ENCODE data around the gene DDIT4L.
"Not testable (repeated sequence)": the region's sequence is repeated elsewhere in the genome, so short reads cannot be mapped to it uniquely, and the experiment has no call there.

Gene DDIT4L, protein sequence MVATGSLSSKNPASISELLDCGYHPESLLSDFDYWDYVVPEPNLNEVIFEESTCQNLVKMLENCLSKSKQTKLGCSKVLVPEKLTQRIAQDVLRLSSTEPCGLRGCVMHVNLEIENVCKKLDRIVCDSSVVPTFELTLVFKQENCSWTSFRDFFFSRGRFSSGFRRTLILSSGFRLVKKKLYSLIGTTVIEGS

DNA sequence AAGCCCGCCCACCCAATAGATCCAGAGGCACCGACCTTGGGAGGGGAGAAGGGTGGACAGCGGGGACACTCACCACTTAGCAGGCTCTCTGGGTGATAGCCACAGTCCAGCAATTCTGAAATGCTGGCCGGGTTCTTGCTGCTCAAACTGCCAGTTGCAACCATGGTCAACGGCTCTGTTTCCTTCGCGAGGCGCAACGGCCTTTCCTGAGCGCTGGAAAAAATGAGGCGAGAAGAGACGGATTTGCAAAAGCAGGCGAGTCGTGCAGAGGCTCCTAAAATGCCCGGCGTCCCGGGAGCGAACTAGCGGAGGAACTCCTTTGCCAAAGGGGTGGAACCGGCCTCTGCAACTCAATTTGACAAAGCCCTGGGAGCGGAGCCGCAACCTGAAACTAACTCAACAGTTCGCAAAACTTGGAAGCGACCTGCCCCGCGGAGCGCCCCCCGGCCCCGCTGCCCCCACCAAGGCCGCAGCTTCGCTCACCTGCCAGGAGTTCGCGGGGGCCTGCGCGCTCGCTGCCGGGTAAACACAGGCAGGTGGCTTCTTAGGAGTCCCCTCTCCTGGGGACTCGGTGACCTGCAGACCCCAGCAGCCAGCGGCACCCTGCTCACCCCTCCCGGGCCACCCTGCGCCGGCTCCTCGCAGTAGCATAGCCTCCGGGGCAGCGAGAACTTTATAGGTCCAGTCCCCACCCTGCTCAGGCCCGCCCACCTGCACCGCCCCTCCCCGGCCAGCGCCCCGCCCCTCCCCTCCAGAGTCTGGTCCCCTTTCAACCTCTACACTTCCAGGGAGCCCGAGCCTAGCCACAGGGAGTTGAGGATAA lies at the start of gene DDIT4L:
DDIT4L (minus strand) TSS at position 649 of the 823 bp plus-strand sequence; CDS start at position 164, 485 bp downstream.
- DNase-seq: peak; percentile 84

DNA sequence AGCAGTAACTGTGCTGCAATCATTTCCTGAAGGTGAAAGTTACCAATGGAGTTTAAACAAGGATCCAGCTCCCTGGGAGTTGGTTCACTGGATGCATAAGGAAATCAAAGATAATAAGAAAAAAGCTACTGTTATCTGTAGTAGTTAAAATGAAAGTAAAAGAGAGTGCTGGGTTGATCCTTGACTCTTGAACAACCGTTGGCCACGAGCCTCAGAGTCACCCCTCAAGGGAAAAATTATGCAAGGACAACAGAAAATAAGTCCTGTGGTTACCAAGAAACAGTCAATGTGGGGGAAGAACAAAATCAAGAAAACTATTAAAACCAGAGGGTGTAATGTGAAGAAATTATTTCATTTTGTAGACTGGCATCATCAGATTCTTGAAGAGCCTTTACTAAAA lies 49.7 kb upstream of the DDIT4L start:
- DNase-seq: no peak

DNA sequence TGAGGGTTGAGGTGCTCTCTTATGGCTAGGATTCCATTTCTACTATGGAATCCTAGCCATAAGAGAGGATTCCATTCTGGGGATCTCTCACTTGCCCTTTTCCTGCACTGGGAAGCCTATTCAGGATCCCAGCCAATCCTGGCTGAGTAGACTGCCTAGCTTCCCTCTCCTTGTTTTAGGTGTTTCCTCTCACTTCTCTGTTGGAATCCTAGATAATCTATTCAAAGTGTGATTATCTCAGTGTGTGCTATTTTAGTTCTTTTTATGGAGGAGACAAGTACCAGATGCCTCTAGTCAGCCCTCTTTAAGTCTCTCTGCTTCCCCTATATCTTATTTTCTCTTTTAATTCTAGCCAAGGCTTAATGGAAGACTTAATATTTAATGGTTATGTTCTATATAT lies 34.5 kb upstream of the DDIT4L start:
- DNase-seq: no peak

DNA sequence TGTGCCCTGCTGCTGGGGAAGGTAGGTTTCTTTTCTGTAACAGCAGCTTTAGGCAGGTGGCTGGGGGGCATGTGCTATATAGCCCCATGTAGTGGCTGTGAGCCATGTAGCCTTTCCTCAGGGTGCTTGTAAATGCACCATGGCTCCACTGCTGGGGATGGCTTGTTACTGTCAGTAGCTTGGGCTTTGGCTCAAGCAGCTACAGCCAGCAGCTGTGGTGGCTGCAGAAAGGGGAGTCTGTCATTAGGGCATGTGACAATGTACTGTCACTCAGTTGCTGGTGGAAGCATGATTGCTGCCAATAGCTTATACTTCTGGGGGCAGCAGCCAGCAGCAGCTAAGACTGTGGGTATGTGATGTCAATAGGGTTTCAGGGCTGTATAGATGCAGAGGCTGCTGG lies 33.9 kb upstream of the DDIT4L start:
- no peak for DNase-seq

DNA sequence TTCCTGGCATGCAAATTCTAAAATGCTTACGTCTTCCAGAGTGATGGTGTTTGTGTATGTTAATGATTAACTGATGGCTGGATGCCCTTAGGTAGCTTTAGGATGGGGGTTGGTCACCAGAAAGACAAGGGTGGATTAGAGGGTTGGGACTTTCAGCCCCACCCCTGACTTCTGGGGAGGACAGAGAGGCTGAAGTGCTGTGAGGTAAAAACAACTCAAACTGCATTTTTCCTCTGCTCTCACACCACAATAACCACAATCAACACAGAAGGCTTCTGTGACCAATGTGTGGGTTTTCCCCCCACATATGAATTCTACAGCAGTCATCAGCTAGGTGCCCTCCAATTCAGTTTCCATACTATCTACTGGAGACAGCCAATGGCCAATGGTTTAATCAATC lies 18.7 kb upstream of the DDIT4L start:
- DNase-seq: no peak

DNA sequence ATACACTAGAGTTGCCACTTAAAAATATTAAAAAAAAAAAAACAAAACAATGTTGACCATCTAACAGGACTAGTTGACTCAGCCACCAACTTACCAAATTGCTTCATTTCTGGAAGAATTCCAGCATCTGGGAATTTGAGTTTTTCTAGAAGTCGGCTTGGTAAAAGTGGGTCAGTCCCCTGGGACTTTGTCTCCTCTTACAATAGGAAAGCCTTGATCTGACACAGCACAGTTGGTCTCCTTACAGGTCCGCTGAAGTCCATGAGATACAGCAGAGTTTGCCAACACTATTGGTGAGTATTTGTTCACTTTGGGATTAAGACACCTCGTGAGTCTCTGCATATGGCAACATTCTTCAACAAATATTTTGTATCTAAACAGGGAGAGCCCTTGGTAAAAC lies 18.2 kb upstream of the DDIT4L start:
- no peak for DNase-seq

DNA sequence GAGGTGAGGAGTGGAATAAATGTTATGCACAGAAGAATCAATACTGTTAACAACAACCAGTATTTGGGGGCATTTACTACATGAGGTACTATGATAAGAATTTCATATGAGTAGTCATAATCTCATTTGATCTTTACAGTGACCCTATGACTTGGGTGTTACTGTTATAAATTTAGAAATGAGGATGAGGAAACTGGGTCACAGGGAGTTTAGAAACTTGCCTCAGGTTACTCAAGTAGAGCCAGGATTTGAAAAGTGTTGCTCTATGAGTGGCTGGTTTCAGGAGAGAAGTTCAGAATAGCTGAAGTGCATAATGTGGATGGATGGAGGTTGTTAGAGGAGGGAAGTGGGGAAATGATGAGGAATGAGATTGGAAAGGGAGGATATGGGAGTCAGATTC lies 16.6 kb upstream of the DDIT4L start:
- DNase-seq: no peak

DNA sequence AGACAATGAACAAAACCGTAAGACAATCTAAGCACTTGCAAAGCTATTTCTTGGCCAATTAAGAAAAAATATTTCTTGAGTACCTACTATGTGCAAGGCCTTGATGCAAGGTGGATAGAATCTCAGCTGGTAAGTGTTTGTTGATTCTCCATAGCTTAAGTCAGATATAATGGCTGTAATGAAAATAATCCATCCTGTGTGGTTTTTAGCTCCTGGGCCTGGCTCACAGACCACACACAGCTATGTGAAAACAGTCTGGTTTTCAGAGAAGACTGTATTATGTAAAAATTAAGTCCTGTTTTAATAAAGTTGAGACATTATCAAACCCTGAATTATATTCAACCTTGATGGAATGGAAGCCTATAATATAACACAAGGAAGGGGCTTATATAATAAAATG lies 7.8 kb upstream of the DDIT4L start:
- DNase-seq: no peak

DNA sequence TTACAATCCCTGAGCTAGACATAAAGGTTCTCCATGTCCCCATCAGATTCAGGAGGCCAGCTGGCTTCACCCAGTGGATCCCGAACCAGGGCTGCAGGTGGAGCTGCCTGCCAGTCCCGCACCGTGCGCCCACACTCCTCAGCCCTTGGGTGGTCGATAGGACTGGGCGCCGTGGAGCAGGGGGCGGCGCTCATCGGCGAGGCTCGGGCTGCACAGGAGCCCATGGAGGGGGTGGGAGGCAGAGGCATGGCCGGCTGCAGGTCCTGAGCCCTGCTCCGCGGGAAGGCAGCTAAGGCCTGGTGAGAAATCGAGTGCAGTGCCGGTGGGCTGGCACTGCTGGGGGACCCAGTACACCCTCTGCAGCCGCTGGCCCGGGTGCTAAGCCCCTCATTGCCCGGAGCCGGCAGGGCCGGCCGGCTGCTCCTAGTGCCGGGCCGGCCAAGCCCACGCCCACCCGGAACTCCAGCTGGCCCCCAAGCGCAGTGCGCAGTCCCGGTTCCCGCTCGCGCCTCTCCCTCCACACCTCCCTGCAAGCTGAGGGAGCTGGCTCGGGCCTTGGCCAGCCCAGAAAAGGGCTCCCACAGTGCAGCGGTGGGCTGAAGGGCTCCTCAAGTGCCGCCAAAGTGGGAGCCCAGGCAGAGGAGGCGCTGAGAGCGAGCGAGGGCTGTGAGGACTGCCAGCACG lies 6.3 kb upstream of the DDIT4L start:
- DNase-seq: not testable (repeated sequence)

DNA sequence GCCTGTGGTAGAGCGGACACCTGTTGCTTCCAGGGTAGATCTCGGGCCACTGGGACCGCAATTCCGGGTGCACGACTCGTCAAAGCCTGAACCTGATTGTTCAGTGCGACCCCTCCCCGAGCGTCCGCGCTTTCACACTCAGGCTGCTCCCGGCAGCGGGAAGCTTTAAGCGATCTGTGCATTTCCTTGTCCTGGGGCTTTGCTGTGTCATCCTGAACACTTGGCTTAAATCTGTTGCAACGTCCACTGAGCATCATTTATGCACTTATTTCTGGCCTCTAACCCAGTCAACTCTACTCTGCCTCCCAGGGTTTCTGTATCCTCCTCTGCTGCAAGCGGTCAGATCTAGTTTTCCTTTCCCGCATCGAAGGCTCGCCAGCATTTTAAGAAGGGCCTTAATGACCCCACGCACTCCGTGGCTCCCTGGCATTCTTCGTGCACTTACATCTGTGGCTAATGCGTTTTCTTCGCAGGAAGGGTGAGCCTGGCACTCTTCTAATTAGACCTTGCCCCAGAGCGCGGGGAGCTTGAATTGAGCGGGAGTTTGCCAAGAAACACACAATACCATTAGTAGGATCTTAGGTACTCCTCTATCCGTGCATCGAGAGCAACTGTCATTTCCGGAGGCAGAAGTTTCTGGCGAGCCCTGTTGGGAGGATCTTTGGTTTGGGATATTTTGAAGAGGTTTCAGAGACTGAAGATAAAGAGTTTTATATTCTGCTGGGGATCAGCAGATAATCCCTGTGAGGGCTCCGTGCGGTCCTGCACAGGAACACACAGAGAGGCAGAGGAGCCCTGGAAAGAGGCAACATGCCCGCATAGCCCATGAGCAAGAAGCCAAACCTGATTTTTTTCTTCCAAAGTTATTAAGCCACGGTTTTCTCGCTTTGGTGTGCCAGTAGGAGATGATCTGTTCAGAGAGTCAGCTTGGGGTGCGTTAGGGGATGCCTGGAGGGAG lies 654 bp upstream of the DDIT4L start:
- DNase-seq: no peak

DNA sequence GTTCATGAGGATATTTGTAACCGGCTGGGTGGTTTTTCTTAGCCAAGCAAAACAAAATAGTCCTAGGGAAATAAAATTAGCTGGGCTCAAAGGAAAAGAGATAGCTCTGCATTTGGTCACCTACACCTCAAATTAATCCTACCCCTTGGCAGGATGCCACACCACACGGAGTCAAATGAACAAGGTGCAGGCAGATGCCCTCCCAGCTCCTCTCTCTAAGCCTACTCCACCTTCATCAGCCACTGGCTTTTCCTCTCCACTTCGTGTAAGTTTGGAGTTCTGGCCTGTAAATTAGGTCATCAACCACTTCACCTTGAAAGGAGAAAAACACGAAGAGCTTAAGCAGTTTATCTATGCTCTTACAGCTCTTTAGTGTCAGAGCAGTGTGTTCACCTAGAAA lies 1.4 kb downstream of the DDIT4L start:
- DNase-seq: no peak

DNA sequence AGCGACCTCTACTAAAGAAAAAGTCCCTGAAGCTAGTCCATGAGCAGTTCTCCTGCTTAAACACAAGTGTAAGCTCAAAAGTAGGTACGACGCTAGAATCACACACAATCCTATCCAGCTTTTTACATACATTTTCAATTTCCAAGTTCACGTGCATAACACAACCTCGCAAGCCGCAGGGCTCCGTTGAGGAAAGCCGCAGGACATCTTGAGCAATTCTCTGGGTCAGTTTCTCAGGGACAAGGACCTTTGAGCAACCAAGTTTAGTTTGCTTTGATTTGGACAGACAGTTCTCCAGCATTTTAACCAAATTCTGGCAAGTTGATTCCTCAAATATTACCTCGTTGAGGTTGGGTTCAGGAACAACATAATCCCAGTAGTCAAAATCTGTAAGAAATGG lies 2.5 kb downstream of the DDIT4L start:
- no peak for DNase-seq

DNA sequence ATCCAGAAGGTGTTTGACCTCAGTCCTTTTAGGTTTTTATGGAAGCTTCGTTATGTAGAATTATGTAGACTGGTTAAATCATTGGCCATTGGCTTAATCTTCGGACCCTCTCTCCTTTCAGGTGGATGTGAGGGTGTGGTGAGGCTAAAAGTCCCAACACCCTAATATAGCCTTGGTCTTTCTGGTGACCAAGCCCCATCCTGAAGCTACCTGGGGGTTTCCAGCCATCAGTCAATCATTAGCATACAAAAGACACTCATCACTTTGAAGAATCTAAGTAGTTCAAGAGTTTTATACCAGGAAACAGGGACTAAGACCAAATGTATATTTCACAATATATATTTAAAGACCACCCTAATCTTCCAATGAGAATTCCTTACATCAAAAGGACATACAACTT lies 5.5 kb downstream of the DDIT4L start:
- DNase-seq: no peak

DNA sequence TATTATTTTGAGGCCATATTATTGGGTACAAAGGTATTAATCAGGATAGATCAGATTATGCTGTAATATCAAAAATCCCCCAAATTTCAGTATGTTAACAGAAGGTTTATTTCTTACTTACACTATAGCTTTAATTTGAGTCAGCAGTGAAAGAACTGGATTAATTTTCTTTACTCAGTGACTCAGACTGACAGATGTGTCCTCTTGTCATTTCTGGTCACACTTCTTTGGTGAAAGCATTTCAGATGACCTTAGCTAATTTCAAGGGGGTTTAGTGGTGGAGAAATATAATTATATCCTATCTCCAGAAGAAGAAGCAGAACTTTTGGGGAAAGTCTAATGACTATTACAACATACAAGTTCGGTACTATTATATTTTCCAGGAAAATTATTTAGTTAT lies 12.4 kb downstream of the DDIT4L start:
- DNase-seq: no peak

DNA sequence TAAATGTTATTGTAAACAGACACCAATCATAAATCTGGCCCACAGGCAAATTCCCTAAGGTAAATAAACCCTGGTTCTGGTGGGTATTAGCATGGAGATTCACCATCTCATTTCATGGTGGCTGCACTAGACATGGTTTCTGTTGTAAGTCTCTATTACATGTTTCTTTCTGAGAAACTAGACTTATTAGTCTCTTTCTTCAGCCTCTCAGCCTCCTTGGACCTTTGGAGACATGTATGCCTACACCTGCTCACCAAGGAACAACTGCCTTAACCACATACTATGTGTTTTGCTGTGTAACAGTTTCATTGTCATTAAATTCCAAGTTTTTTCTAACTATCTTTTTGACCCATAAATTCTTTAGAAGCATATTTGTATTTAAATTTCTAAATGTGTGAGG lies 13.1 kb downstream of the DDIT4L start:
- no peak for DNase-seq

DNA sequence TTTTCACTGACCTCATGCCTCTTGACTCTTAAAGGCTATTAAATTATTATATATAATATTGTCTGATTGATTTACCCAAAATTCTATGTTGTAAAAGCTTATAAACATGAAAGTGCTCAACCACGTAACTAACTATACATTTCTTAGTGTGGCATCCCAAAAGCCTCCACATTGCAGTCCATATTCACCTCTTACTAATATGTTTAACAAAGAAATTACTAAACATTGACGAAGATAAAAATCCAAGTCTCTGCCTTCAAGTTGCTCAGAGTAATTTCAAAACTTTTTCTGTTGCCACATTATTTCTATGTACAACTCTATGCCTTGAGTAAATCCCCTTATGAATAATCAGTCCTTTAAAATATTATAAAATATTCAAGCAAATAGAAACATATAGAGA lies 14.4 kb downstream of the DDIT4L start:
- no peak for DNase-seq

DNA sequence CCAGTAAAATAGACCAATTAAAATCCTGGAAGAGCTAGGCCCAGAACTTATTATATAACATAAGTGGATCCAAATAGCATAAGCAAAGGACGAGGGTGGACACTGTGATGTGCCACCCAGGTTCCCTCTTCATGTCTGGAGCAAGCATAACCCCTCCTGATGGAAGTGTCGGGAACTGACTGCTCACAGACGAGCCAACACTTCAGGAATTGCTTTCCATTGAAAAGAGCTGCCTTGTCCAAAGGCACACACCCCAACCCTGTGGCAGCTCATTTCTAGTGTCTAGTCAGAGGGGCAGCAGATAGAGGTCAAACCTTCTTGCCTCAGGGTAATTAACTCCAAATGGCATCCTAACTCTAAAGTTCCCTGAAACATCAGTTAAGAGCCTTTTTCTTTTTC lies 15.3 kb downstream of the DDIT4L start:
- DNase-seq: peak; percentile 58

DNA sequence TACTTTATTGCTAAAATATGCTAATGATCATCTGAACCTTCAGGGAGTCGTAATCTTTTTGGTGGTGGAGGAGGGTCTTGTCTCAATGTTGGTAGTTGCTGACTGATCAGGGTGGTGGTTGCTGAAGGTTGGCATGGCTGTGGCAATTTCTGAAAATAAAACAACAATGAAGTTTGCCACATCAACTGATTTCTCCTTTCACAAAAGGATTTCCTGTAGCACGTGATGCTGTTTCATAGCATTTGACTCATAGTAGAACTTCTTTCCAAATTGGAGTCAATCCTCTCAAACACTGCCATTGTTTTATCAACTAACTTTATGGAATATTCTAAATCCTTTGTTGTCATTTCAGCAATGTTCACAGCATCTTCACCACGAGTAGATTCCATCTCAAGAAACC lies 19.3 kb downstream of the DDIT4L start:
- no peak for DNase-seq

DNA sequence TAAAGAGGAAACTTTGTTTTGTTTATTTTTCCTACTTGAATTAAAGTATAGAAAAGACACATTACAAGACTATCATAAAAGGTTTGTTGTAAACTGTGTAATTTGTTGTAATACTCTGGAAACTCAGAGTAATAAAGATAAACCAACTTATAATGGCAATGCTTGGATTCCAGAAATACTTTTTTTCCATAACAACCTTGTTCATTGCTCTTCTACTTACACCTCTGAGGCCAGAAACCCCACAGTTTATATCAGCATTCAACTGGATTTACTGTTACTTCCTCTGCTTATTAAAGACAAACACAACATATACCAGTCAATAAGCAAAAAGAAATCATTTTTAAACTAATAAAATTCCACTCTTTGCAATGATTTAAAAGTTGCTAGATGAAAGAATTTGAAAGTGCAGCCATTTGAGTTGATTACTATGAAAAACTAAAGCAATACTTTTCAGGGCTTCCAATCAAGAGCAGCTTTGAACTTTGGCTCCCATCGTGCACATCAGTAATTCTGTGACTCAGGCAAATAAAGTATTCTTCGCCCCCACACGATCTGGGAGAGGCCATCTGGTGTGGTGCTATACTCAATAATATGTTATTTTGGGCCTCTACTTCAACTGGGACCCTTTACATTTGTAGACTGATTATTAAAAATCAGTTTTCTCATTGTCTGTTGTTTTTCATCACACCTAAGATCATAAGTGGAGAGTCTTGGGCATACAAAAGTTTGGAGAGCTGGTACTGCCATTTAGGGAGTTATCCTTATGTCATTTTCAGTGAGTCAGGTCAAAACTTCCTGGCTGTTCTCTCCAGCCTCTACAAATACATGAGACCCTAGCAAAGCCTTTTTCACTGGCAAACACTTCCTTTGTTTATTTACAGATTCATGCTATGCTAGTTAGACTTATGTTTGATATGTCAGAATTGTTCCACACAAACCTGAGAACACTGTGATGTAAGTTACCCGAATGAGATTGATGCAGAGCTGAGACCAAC lies 20.5 kb downstream of the DDIT4L start:
- DNase-seq: no peak

DNA sequence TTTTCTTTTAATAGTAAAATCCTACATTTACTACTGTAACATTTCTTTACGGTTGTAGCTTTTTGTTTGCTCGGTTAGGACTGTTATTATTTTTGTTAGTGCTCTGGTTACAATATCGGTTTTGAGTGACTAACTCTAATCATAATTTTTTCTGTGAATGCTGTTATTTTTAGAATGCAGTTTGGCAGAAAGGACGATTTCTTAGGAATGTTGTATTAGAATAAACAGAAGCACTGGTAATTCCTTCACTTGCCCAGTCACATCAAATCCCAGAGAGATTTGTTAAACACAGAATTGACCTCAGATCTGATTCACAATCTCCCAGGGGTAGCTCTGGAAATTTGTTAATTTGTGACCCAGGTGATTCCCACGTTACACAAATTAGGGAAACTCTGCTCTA lies 21.7 kb downstream of the DDIT4L start:
- DNase-seq: no peak

DNA sequence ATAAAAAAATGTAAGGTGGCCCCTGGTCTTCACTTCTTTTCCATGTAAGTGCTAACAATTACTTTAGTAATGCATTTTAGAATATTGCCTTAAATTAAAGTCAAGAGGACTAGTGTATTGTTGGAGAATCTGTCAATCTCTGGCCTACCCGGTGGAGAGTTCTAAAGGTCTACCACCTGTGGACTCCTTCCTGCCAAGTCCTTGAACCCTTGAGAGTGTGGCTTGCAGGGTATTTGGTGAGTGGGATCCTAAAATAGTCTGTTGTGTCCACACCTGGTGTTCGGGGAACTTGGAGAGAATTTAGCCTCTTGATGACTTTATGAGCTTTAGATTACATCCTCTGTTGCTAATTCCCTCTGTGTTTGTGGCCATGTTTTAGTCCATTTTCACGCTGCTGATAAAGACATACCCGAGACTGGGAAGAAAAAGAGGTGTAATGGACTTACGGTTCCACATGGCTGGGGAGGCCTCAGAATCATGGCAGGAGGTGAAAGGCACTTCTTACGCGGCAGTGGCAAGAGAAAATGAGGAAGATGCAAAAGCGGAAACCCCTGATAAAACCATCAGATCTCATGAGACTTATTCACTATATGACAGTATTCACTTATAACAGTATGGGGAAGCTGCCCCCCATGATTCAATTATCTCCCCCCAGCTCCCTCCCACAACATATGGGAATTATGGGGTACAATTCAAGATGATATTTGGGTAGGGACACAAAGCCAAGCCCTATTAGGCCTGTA lies 23.8 kb downstream of the DDIT4L start:
- DNase-seq: no peak
